HG02610 (cell line): ENCODE results near the gene DDX54.
"Not testable (repeated sequence)": the region's sequence is repeated elsewhere in the genome, so short reads cannot be mapped to it uniquely, and the experiment has no call there.

Experiments used
- ATAC-seq: cut with Tn5 transposase; IDR thresholded peaks from one replicate; pipeline ENCODE4 v1.9.1; 2021; ENCODE audit warnings: mild to moderate bottlenecking, moderate library complexity; ENCODE audit not compliant: unreplicated experiment

The DDX54 gene

DNA sequence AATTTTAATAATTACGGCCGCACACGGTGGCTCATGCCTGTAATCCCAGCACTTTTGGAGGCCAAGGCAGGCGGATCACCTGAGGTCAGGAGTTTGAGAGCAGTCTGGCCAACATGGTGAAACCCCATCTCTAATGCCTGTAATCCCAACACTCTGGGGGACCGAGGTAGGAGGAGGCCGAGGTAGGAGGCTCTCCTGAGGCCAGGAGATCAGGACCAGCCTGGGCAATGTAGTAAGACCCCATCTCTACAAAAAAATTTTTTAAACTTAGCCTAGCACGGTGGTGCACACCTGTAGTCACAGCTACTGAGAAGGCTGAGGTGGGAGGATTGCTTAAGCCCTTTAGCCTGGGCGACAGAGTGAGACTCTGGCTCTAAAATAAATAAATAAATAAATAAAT, 41.3 kb downstream of the DDX54 start:
- no peak for ATAC-seq

DNA sequence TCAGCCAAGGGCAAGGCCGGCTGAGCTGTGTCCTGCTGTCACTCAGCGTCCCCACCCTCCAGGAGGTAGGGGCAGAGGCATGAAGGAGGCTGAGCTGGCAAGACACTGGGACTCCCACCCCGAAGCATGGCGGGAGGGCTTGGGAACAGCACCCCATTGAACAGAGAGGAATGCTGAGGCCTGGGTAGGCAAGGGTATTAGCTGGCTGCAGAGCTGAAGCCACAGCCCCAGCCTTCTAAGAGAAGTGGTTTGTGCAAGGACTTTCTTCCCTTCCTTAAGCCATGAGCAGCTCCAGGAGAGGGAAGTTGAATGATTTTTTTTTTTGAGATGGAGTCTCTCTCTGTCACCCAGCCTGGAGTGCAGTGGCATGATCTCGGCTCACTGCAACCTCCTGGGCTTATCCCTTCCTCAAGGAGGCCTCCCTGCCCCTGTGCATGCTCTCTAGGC, 42.4 kb downstream of the DDX54 start:
- ATAC-seq: no peak

DNA sequence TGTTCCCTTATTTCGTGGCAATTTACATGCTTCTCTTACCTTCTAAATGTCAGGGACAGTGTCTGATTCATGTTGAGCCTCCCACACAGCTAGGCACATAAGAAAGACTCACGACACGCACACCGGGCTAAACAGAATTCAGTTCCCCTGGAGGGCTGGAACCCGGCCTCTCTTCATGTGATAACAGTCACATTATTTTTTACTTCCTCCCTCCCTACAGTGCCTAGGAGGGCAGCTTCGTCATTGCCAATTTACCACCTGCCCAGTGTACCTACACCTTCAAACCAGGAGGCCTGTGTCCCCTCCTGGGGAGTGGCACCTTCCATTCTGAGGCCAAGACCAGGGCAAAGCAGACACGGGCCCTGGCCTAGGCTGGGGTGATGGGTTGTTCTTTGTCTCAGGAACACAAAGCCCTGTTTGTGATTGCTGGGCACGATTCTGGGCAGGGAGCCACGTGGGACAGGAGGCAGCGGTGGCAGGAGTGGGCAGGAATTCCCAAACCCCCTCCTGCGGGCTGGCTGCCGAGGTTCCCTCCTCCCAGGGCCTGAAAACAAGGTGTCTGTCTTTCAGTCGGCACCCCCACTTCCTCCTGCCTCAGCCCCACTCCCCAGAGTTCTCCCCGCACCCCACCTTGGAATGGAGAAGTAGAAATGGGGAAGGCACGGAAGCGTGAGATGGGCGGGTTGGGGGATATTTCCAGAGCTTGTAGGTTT, 42.9 kb downstream of the DDX54 start:
- ATAC-seq: peak; percentile 43

DNA sequence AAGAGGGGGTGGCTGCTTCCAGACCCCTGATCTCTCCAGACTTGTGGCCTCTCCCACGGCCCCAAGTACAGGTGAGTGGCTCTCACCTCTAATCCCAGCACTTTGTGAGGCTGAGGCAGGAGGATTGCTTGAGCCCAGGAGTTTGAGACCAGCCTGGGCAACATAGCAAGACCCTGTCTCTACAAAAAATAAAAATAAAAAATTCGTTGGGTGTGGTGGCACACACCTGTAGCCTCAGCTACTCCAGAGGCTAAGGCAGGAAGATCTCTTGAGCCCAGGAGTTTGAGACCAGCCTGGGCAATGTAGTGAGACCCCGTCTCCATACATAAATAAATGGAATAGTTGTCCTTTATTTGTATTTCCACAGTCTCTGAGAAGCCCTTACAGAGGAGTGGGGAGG, 43.6 kb downstream of the DDX54 start:
- ATAC-seq: not testable (repeated sequence)

DNA sequence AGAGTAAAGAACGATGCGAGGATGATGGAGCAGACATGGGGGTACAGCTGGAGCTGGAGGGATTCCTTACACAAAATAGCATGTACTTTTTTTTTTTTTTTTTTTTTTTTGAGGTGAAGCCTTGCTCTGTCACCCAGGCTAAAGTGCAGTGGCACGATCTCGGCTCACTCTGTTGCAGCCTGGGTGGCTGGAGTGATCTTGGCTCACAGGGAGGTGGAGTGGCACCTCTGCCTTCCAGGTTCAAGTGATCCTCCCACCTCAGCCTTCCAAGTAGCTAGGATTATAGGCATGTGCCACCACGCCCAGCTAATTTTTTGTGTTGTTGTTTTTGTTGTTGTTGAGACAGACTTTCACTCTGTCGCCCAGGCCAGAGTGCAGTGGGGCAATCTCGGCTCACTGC, 44.6 kb downstream of the DDX54 start:
- ATAC-seq: no peak

DNA sequence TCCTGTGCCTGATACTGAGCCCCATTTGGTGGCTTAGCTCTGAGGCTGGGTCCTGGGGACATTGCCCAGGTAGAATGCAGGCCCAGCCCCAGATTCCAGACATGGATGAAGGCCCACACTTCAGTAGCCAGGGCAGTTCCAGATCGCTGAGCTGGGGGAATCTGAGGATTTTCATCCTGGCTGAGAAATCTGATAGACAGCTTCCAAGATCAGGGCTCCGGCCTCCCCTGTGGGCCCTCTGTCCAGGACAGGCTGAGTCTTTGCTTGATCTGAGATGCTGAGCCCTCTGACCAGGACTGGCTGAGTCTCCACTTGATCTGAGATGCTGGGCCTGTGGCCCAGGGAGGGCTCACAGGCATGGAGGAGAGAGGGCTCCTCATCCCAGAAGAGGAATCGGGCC, 46.5 kb downstream of the DDX54 start:
- ATAC-seq: no peak

DNA sequence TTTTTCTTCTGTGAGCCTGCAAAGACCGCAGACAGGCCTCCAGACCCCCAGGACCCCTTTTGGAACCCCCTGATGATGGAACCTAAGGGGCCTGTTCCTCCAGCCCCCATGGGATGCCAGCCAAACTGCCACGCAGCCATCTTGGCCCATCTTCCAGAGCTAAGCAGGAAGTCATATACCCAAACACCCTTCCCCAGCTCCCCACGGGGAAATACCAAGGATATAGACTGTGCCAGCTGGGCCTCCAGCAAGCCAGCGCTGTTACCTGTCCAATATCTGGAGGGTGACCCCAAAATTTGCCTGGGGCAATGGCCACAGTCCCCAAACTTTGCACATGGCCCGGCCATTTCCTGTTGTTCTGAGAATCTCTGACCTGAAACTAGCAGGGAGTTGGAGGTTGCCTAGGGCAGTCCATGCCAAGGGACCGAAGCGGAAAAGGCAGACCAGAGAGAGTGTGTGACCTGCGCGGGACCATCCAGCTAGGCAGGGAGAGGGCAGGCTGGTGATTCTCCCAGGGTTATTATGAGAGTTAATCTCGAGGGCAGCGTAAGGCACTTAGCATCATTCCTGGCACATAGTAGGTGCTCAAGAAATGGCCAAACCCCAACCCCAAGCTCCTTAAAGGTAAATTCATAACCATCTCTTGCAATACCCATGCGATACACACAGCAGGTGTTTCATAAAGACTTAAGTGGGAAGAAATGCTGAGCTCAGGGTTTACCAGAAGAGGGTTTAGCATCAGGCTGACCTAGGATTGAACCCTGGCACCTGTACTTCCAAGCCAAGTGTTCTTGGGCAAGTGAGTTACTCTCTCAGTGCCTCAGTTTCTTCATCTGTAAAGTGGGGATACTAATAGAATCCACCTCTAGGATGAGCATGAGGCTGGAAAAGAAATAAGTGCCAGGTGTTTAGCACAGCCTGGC, 47.2 kb downstream of the DDX54 start:
- ATAC-seq: no peak

DNA sequence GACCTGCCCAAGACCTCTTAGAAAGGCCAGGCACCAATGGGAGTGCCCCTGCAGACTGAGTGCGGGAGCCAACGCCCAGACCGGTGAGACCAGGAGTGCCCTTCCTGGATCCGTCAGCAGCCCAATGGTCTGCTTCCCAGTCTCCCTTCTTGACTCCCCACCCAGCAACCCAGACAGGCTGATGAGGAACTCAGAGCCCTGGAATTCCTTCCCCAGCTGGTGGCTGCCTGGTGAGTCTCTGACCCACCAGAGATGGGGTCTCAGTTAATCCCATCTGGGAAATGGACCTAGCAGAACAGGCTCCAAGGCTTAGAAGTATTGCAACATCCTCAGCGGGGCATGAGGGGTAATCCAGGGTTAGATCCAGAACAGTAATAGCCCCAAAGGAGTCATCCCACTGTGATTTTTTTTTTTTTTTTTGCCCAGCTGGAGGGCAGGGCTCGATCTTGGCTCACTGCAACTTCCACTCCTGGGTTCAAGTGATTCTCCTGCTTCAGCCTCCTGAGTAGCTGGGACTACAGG, 48.2 kb downstream of the DDX54 start:
- no peak for ATAC-seq

DNA sequence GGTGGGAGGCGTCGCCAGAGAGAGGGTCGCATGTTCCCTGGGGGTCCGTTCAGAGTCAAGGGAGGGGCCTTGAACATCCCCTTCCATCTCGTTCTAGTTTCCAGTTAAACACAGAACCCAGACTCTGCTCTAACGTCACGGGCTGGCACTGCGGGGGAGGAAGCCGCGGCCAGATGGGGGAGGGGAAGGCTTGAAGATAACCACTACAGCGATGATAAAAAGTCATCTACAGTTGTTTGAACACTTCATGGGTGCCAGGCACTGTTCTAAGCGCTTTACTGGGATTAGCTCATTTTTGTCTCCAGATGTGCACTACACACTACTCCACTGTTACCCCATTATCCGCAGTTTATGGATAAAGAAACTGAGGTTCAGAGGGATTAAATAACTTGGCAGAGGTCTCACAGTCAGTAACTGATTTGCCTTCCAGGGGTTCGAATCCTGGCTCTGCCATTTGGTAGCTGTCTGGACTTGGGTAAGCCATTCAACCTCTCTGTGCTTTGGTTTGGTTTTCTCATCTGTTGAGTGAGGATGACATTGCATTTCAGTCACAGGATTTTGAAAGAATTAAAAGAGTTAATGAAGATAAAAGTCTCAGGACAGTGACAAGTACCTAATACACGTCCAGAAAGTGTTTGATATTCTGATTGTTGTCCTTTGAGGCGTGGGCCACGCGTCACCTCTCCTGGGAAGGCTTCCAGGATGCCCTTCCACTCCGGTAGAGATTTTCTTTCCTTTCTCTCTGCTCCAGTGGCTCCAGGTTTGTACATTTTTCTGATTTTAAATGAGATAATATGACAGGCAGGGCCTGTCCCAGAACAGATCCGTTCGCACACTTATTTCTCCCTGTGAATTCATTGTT, 48.9 kb downstream of the DDX54 start:
- no peak for ATAC-seq

DNA sequence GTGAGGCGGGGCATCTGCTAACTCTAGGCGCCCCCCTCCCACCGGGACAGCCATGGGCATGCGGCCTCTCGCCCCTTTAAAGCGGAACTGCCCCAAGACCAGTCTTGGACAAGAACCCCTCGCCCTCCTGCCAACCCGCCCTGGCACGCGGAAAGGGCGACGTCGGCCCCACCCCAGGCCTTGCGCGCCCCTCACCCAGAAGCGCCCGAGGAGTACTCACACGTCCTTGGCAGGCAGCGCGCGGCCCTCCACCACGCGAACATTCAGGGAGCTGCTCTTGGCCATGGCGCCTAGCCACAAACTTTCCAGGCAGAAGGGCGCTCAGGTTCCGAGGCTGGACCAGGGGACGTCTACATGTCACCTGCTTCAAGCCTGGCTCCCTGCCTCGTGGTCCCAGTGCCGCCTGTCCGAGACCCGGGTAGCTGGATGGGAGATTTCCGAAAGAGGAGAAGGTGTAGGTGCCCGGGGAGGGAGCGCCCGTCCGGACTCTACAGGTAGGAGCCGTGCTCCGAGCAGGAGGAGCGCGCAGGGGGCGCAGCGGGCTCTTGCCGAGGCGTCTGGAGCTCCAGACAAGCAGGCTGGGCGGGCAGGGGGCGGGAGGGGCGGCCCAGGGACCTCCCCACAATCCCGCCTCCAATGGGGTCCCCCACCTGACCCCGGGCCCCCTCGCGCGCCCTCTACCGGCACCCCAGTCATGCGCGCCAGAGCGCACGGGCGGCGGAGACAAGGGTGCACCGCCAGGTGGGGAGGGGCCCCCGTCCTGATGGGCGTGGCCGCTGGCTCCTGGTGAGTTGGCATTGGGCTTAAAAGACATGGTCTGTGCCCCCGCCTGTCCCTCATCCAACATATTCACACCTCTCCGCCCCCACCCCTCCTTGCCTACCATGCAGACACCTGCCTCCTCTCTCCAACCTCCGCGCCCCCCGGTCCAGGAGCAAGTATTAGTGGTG, 49.8 kb downstream of the DDX54 start, which contains the start of gene RASAL1:
RASAL1 (minus strand) TSS at position 584 of the 950 bp plus-strand sequence; CDS start at position 285, 299 bp downstream.
- ATAC-seq: no peak

DNA sequence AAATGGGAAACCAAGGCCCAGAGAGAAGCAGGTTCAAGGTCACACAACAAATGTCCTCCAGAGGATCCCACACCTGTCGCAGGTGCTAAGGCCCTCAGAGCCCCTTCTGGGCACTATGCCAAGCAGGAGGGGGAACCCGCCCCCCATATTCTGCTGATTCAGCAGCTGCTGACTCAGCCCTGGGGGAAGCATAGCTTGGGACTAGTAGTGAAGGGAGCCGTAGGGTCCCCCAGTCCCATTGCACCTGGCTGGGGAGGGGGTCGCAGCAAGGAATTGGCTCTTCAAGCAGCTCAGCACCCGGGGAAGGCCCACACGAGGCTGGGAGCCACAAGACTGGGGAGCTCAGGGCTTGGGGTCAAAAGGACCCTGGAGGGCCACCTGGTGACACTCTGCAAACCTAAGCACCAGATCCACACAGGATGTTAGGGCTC, 50.7 kb downstream of the DDX54 start:
- ATAC-seq: no peak

DNA sequence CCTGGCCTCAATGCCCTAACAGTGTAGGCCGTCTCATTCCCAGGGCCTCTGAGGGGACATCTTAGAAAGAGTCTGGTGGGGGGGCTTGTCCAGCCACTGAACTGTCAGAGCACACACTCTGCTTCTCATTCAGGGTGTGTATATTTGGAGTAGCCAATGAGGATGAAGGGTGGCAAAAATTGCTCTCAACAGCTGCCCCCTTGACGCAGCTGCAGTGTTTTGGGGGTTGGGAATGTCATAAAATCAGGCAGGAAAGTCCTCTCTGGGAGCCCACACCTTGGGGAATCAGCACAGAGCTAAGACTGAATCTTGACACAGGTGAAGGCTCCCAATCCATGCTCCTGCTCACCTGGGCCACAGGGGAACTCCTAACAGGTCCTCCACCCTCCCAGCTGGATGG, 51.2 kb downstream of the DDX54 start:
- no peak for ATAC-seq

DNA sequence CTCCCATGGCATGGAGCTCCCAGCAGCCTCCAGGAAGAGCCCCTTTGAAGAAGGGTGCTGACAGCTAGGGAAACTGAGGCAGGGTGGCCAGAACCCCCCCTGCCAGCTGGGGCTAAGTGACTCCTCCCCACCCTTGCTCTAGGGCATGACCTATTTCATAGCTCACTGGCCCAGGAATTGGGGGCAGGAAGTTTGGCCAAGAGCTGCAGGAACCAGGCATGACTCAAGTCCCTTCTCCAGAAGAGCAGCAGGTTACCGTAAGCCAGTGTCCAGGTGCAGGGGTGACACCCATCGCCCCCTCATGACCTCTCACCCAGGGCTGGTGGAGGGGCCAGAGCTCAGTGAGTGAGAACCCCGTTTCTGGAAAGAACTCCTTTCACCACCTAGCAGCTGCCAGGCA, 51.6 kb downstream of the DDX54 start:
- no peak for ATAC-seq

DNA sequence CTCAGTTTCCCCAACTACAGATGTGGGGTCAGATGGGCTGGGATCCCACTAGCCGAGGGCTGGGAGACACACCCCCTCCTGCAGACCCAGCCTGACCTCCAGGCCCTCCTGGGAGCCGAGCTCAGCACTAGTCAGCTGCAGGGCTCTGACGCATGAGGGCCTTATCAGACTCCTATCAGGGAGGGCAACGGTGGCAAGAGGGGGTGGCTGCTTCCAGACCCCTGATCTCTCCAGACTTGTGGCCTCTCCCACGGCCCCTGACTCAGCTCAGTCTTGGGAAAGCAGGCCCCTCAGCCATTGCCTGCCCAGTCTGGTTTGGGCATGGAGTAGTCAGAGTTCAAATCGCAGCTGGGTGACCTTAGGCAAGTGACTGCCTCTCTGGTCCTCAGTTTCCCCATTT, 52.2 kb downstream of the DDX54 start:
- ATAC-seq: no peak

DNA sequence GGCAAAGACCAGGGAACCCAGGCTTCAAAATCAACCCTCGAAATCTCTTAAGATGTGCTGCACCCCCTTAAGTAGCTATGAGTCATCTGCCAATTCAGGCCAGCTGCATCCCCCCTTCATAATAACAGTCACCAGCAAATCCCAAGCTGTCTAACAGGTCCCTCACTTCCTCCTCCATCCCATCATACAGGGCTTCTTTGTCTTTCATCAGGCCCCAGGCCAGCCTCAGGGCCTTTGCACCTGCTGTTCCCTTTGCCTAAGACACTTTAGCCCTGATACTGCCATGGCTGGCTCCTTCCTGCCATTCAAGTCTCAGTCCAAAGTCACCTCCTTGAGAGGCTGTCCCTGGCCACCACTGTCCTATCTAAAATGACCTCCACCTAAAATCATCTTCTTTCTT, 53.7 kb downstream of the DDX54 start:
- ATAC-seq: no peak

DNA sequence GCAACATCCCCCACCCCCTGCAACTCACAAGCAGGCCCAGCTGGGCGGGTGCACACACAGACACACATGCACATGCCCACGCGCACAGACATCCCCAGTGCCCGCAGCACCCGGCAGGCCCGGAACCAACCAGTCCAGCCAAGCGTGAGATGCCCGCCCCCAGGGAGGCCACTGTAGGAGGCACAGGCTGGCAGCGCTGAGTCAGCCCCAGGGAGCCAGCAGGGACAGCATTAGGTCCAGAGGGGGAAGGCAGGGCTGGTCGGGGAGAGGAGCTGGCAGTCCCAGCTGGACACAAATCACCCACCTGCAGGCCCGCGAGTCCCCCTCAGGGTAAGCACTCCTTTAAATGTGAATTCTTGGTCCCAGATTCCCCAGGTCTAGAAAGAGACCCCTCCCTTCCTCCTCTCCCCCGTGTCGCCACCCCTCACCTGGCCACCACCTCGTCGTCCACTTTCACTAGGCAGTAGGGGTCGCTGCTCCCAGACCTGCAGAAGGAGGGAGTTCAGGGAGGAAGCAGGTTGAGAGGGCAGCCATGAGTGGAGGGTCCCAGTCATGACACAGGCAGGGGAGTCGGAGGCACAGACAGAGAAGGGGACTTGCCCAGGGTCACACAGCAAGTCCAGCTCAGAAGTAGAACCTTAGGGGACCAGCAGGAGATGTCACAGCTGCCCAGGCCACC, 54.7 kb downstream of the DDX54 start:
- ATAC-seq: no peak

DNA sequence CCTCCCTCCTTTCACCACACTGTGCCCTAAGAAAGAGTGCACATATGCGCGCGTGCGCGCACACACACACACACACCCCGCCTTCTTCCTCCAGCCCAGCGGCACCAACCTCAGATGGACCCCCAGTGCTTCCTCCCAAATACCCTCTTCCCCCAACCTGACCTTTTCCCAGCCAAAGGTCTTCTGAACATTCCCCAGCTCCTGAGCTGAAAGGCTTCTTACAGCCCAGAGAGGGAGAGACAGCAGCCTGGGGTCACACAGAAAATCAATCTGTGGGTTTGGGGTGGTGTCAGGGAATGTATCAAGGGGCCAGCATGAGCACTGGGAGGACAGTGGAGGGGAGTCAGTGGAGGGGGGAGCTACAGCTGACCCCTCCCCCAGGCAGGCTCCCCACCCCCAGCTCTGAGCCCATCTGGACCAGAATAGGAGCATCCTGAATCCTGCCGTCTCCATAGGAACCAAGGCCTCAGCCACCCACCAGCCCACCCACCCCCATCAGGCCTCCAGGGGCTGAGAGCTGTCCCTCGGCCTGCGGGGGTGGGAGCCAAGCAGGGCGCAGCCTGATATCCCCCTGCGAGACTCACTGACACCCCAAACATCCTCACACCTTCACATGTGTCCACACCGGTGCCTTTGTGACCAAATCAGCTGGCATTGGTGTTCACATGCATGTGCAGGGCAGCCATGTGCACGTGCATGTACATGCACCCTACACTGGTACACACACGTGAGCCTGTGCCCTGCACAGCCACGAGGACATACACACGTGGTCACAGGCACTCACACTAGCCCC, 55.4 kb downstream of the DDX54 start:
- no peak for ATAC-seq
